22Rv1 (cell line): ENCODE measurements around the gene OR9Q1.

Experiments used
- H3K27ac ChIP-seq: fragments of 450-650 bp; 2 replicates; pipeline ENCODE4 v1.5.1; 2017
- CTCF ChIP-seq: fragments of 450-650 bp; IDR thresholded peaks from 2 replicates; pipeline ENCODE4 v1.5.1; 2017; ENCODE audit warnings: mild to moderate bottlenecking
- ZFX ChIP-seq: fragments of 450-650 bp; IDR thresholded peaks from 2 replicates; pipeline ENCODE4 v1.6.1; 2017; ENCODE audit warnings: antibody characterized with exemption, borderline replicate concordance

The OR9Q1 gene

GRCh38 chr11:58134151-58134550 is 110.5 kb downstream of the OR9Q1 start:
- no peak for TF ChIP-seq ZFX
- TF ChIP-seq CTCF = no peak
- no peak overlapping the region for H3K27ac ChIP-seq

DNA sequence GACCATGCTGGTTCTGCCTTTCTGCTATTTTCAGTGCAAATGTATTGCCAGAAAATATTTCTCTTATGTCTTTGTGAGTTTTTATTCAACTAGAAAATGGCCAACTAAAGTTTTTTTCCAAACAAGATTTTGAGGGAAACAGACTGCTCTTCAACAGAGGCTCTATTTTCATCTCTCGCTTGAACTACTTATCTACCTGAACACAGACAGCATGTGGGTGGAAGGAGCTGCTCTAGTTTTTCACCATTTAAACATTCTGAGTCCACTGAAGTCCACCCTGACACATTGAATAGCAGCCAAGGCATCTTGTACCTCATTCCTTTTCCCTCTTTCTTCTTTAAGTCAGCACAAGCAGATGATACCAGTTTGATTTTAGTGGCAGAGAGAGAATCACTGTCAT is 111.5 kb downstream of the OR9Q1 start:
- H3K27ac ChIP-seq = no peak overlapping the region
- TF ChIP-seq CTCF = no peak
- TF ChIP-seq ZFX = no peak

DNA sequence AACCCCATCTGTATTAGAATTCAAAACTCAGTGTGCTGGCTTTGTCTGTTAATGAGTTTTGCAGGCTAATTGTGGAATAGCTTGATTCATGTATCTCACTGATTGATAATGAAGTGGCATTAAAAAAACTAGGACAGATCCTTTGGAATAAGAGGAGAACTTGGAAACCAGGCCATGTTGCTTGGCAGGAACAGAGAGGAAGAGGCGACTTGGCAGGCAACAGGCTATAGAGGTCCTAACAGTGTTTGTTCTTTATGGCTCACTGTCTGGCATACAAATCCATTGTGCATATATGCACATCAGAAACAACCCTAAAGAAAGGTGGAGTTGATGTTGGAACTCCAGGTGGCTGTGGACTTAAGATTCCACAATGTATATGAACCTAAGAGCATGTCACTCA is 119.1 kb downstream of the OR9Q1 start:
- TF ChIP-seq ZFX (no peak), CTCF (no peak)
- no peak overlapping the region for H3K27ac ChIP-seq

DNA sequence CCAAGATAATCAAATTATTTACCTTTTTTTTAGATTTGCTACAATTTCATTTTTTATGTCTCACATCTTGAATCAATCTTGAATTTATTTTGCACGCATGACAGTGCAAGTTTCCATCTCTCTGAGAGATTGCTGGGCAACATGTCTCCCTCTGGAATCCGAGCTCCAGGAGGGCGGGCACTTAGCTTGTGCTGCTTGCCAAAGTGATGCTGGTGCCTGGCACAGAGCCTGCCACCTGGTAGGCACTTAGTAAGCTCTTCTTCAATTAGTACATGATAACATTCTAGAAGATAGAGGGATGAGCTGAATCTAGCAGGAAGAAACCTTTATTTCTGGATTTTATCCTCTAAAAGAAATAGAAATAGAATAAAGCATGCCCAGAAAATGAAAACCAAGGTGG is 129.1 kb downstream of the OR9Q1 start:
- TF ChIP-seq CTCF = no peak
- TF ChIP-seq ZFX = no peak
- H3K27ac ChIP-seq = no peak overlapping the region

GRCh38 chr11:58164389-58164788 is 140.7 kb downstream of the OR9Q1 start:
- no peak for TF ChIP-seq CTCF
- no peak for TF ChIP-seq ZFX
- no peak overlapping the region for H3K27ac ChIP-seq

DNA sequence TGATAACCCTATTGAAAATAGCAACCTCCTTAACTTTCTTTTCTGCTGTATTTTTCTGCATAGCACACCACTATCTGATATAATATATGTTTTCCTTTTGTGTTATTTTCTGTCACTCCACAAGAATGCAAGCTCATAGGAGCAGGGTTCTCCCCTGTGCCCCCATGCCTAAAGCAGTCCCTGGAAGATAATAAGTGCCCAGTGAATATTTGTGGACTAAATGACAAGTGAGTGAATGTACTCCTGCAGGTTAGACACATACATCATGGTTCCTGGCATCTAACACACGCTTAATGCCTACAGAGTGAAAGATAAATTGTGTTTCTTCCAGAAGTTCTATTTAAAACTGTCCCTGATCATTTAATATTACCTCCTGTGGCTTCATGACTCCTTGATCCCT is 141.3 kb downstream of the OR9Q1 start:
- no peak for TF ChIP-seq ZFX
- no peak for TF ChIP-seq CTCF
- no peak overlapping the region for H3K27ac ChIP-seq

- no peak for TF ChIP-seq ZFX
- no peak for TF ChIP-seq CTCF
Observed at GRCh38 chr11:58165504-58166106, 141.9 kb downstream of the OR9Q1 start.

More at GRCh38 chr11:58165504-58166106, 141.9 kb downstream of the OR9Q1 start:
- H3K27ac ChIP-seq = no peak overlapping the region
